ENCODE results near the gene HOXB5. TPM values are rescaled to one million over a fixed set of nuclear protein-coding genes. Genes with fewer than 3 reads are reported as not detected.

Gene HOXB5
- total RNA-seq, 1 experiment from 2014 or later: not detected

- Histone ChIP-seq H4K5ac (ENCODE audit: insufficient read length, low read depth, low read length) (no peak overlapping the region), H4K8ac (replicated peaks; ENCODE audit: insufficient read length, low read depth, low read length) (no peak overlapping the region), H3K4me2 (ENCODE audit: insufficient read depth, insufficient read length, low read length) (no peak overlapping the region), H2BK5ac (ENCODE audit: insufficient read length, low read length) (no peak overlapping the region), H3K23me2 (ENCODE audit: insufficient read length, low read depth, low read length, poor library complexity, severe bottlenecking) (peaks cover 6% of the 10 kb centered on the region), H3K4ac (ENCODE audit: low read depth, low read length) (no peak overlapping the region), H3K4me1 (ENCODE audit: insufficient read depth, low read length) (no peaks in the 10 kb centered on the region), H2BK15ac (ENCODE audit: low read depth, low read length) (no peak overlapping the region), H3K27me3 (ENCODE audit: insufficient read depth, low read length) (peaks cover 99% of the 10 kb centered on the region), H3T11ph (ENCODE audit: low read length) (no peak overlapping the region), H3K14ac (ENCODE audit: insufficient read depth, low read length) (no peak overlapping the region), H4K91ac (ENCODE audit: insufficient read length, low read depth, low read length) (no peak overlapping the region), H3K9ac (ENCODE audit: extremely low read depth, insufficient read length, low read length) (no peak overlapping the region), H4K20me1 (ENCODE audit: control insufficient read depth, insufficient read depth, insufficient read length) (no peaks in the 10 kb centered on the region), H3K9me3 (ENCODE audit: control insufficient read depth, low read depth, low read length) (no peaks in the 10 kb centered on the region), H3K56ac (ENCODE audit: insufficient read length, low read depth, low read length) (no peak overlapping the region), H3K18ac (ENCODE audit: insufficient read length, low read depth, low read length) (no peak overlapping the region), H2BK120ac (ENCODE audit: low read depth, low read length, poor library complexity, severe bottlenecking) (no peak overlapping the region), H3K23ac (ENCODE audit: insufficient read length, low read depth, low read length) (no peak overlapping the region), H2AK5ac (ENCODE audit: insufficient read length, low read length) (no peak overlapping the region), H3K27ac (ENCODE audit: insufficient read length, low read depth, low read length) (no peak overlapping the region), H3K79me2 (ENCODE audit: insufficient read depth, low read length) (no peaks in the 10 kb centered on the region), H3K79me1 (ENCODE audit: insufficient read depth, low read depth, low read length, poor library complexity, severe bottlenecking) (no peaks in the 10 kb centered on the region), H2AFZ (ENCODE audit: low read length) (no peak overlapping the region), H2BK12ac (ENCODE audit: insufficient read length, low read depth, low read length) (no peak overlapping the region), H2BK20ac (ENCODE audit: low read depth, low read length, poor library complexity, severe bottlenecking) (no peak overlapping the region)
- peak overlapping the region in 1 of 2 experiments; percentile 62; a peak in 3 of 5 replicates for H3K4me3 Mint-ChIP-seq
- H3K36me3 Mint-ChIP-seq (ENCODE audit: insufficient read depth in 1 of 3, low read depth in 3 of 3): no peaks in the 10 kb centered on the region; a peak in 1 of 7 replicates
- H3K4me1 Mint-ChIP-seq: peaks cover 14 to 21% of the 10 kb centered on the region in 2 experiments
- H3K9me3 Mint-ChIP-seq: peaks cover 0 to 9% of the 10 kb centered on the region in 2 experiments; a peak in 3 of 5 replicates
- peaks cover 100% of the 10 kb centered on the region for H3K27me3 Mint-ChIP-seq (ENCODE audit: low read depth)
- DNase-seq: peak; percentile 96
- WGBS (ENCODE audit: extremely low coverage, insufficient read length, low lambda C conversion rate): no CpG with 5 or more reads among the region's 58 CpGs
- peak overlapping the region in 1 of 3 experiments; percentile 52; a peak in 1 of 7 replicates for H3K27ac Mint-ChIP-seq
- TF ChIP-seq CTCF (conservative IDR thresholded peaks at IDR 0.05): peak; percentile 30; the same call in 2 of the 3 replicates
Measured at GRCh38 chr17:48642059-48642842, 48.7 kb upstream of the HOXB5 start.
